Measurements from ENCODE around the gene GABBR2.
A peak's percentile ranks its signal among the peaks of the same experiment; 100 is the strongest.

Gene GABBR2

DNA sequence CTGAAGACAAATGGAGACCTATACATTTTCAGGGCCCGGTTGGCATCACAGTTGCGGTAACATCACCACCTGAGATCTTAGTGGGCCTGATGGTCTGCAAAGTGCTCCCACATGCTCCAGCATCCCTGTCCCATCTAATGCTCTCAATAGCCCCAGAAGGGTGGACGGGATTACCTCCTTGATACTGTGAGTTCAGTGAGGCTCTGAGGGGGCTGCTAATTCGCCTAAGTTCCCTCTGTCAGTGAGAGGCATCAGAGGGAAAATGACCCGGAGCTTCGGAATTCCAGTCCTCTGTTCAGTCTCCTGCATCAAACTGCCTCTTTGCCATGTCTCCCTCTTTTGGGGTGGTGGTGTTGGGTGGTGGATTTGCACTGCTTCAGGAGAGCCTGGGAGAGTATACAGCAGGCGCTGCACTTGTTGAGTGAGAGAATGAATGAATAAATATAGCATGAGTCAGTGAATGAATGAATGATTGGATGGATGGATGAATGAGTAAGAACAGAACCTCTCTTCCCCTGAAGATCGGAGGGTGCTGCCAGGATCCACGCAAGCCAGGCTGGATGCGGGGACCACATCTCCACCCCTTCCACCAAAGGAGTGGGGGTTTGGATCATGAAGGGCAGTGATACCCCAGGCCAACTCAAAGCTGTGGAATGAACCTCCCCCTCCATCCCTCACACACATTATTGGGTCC is 141.0 kb downstream of the GABBR2 start:
- DNase-seq: no peak

DNA sequence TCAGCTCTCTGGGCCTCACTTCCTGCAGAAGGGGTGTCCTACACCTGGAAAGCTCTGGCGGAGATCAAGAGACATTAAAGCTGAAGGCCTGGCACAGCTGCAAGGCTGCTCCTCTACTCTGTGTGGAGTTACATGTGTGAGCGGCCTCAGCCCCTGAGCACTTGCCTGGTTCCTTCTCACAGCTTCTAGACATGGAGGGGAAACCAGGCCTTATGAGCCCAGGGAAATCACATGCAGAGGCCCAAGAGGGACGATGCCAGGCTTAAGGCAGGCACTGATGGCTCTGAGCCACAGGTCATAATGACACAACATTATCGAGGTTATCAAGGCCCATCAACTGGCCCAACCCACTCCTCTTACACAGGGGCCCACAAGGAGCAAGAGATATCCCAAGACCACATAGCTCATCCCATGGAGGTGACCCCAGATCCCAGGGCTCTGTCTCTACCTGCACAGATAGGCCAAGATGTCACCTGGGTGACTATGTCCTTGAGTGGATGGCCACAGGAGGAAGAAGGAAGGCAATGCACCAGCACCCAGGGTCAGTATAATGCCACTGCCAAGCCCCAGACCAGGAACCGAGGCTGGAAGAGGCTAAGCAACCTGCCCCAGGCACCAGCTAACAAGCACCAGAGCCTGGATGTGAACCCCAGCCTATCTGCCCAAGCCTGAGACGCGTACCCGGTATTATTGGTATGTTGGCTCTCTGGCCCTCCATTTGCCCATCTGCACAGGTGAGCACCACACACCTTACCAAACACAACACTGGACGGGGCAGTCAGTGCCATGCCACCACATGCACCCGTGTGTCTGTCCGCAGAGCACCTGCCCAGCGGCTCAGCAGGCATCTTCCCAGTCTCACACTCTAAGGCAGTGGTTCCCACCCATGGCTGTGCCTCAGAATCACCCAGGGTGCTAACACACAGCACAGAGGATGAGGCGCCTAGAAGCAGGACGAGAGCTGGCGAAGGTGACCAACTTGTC is 143.3 kb downstream of the GABBR2 start:
- DNase-seq: no peak

DNA sequence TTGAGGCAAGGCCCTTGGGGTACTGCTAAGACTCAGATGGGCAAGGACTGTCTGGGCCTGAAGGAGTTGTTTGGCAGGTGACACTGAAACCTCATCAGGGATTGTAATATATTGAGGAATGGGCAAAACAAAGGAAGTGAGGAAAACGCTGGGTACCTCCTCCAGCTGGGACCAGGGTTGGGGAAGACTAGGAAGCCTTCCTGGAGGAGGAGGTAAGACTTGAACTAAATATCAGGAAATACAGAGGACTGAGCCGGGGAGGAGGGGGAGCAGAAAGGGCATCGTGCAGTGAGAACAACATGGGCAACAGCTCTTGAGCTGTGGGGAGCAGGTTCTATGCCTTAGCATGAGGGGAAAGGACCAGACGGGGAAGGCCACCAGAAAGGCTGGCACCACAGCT is 144.0 kb downstream of the GABBR2 start:
- no peak for DNase-seq

DNA sequence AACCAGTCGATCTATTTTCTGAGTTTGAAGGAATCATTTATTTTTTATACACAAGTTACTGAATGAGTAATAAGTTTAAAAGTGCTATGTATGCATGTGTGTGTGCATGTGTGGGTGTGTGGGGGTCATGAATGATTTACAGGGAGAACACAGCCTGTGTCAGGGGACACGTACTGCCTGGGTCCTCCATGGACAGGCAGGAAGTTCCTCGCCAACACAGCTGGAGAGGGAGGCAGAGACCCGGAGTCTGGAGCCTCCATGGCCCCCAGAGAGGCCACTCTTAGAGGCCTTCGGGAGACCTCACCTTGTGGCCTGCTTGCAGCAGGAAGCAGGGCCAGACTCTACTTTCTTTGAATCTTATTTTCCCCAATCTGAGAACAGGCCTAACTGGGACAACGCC is 144.7 kb downstream of the GABBR2 start:
- DNase-seq: no peak

DNA sequence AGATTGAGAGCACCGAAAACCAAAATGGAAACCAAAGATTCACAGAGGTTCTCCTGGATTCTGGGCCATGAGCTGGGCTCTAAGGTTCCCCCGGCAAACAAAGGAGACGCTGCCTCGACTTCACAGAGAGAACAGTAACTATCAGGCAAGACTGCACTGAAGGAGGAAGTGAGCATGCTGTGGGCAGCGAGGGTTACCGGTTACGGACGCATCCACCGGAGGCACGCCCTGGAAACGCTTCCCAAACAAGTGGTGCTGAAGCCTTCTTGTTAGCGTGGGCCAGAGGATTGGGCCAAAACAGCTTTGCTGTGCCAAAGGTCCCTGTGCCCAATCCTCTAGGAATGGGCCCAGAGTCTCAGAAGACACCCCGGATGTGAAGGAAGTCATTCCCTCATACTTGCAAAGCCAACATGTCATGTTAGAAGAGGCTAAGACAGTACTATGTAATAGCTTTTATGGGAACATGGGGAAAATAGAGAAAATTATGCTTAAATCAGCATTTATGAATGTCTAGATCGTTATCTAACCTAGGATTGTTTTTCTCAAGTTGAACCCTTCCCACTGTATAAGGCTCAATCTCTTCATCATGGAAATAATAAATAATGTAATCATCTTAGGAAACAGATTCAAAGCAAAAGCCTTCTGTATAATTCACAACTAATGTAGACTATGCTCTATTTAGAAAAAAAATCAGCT is 145.4 kb downstream of the GABBR2 start:
- DNase-seq: no peak

DNA sequence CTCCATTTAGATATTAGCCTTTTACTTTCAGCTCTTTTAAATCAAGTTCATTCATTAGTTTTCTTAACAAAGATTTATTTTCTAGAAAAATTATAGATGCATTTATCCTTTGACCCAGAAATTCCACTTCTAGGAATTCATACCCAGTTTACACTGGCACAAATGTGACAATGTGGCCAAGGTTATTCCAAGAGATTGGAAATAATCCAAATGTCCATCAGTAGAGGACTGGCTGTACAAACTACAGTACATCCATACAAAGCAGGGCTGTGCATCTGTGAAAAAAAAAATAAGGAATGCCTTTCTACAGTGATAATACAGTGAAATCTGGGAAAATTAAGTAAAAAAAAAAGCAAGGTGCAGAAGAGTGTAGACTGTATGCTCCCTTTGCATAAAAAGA is 149.2 kb downstream of the GABBR2 start:
- no peak for DNase-seq

DNA sequence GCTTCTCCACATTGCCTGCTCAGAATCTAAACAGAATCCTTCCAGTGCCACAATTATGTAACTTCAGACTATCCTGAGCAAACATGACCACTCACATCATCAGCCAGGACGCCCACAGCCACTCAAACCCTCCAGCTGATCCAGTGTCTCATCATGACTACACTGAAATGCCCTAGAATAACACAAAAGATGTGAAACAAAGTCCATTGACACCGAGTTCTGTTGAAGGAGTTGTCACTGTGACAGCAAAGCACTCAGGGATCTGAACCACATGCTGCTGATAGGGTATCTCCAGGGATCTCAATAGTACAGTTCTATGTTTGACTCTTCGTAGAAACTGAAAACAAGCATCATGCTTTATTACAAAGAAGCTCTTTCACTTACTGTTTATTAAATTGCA is 150.2 kb downstream of the GABBR2 start:
- no peak for DNase-seq

DNA sequence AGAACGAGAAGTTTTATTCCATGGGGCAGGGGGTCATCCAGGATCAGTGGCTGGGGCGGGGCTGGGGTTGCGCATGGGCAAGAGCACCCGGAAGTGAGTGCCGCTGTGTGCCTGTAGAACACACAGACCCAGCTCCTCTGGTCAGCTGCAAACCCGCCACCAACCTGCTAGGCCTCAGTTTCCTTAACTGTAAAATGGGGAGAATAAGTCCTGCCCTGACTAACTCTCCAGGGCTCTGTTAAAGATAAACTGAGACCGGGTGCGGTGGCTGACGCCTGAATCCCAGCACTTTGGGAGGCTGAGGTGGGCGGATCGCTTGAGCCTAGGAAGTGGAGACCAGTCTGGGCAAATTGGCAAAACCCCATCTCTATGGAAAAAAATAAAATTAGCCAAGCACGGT is 152.2 kb downstream of the GABBR2 start:
- no peak for DNase-seq

DNA sequence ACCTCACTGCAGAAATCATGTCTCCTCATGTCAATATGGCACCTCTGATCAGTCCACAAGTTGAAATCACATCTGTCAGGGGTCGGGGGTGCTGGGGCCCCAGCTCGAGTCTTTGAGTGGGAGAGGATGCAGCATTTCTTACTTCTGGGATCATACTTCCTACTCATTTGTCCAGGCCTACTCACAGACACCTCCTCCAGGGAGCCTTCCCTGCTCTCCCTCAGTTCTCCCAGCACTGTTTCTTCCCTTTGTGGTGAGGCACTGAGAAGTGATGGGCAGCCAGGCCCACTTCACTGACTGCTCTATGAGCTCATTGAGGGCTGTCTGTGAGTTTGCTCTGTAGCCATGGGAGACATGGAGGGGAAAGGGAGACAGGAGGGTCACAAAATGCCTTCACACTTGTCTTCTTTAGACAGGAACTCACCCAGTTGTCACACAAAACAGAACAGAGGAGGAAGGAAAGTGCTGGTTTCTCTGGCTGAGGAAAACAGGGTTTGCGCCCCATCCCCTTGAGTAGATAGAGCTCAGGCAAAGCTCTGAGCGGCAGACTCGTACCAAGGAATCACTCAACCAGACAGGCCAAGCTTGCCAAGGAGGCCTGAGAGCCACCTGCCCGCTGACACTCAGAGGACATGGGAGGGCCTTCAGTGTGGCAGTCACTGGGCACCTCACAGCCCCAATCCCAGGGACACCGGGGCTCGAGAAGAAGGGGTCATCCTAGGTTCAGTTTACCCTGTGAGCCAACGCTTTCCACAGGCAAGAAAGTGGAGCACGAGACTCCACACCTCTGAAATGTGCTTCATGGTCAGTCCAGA is 152.9 kb downstream of the GABBR2 start:
- DNase-seq: no peak

DNA sequence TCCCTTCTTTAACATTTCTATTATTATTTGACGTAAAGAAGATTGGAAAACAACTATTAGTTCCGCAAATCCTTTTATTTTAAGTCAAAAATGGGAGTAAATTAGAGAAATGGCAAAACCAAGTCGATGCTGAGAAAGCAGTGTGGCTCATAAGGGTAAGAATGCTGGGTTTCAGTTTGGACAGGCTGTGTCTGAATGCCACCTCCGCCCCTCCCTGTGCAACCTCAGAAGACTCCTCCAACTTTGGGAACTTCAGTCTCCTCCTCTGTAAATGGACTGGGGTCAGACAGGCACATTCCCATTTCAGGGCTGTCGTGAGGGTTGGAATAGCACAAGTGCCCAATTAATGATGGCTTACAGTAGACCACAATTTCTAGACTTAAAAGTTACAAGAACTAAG is 154.0 kb downstream of the GABBR2 start:
- DNase-seq: no peak

DNA sequence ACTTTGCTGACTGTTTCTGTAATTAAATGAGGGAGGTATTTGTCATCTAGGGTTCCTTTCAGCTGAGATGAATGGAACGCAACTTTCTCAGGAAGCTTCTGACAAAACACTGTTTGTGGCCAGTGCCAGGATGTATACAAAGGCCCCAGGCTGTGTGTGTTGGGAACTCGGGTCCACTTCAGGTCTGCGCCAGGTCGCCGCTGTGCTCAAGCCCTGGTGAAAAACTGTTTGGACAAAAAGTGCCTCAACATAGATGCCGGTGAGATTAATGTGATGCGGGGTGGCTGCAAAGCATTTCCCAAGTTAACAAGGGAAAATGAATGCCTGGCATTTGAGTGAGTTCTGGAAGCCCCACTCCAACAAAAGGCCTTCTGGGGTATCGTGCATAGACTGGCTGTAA is 156.4 kb downstream of the GABBR2 start:
- no peak for DNase-seq

DNA sequence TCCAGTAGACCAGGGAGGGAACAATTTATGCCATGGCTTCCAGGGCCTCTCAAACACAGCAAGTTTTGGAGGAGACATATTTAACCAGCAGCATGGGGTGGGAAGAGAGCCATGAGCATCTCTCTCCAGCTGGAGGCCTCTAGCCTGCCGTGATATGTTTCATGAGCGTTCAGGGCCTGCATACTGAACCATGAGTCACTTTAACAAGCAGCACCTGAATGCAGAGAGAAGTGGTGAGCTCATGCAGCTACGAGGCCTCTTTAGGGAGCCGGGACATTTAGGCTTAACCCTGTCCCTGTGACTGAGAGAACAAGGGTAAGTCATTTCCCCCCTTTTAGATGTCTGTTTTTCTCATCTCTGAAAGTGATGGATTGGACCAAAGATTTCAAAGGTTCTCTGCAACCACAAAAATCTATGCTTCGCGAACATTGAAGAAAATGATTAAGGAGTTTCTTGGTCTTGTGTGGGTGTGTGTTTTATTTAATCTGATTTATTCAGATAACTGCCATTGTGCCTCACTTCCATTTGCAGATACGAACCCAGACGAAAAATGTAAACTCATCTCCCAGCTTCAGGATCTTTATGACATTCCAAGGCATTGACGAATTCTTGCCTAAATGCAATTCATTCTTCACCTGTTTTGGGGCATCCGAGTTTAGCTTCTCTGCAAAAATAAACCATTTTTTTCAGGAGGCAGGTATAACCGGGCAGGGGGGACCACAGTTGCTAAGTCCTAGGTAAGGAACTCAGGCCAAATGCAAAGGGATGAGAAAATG is 157.0 kb downstream of the GABBR2 start:
- DNase-seq: no peak

DNA sequence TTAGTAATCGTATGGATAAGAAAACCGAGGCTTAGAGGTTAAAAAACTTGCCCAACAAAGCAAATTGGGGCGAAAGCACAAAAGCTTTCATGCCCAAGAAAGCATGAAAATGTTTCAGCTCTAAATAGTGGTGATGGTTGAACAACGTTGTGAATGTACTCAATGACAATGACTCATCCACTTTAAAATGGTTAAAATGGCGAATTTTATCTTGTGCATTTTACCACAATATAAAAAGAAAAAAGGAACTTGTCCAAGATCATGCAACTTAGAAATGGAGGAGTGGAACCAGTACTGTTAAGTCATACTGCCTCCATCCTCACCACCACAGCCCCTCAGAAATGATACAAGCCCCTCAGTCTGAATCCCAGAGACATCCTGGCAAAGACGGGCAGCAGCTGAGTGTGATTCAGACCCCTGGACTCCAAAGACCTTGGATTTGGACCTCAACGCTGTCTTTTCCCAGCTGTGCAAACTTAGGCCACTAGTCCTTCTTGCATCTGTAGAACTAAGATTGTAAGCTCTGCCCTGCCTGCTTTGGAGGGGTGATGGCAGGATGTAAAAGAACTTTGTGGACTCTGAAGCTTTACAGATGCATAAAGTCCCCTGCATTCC is 158.4 kb downstream of the GABBR2 start:
- no peak for DNase-seq

DNA sequence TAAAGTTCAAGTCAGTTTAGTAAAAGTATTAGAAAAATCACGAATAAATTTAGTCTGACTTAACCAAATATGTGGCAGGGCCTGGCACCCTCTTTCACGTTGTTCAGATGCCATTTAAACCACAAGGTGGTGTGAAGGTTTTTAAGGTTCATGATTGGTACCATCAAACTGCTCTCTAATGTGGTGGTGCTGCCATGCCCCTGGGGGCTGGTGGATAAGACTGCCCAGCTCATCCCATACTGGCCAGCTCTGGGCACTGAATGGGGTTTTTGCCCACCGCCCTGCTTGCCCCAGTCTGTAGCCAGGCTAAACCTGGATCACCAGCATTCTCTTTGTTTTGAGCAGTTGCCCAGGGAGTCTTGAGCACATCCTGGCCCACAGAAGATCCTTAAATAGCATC is 159.3 kb downstream of the GABBR2 start:
- no peak for DNase-seq

DNA sequence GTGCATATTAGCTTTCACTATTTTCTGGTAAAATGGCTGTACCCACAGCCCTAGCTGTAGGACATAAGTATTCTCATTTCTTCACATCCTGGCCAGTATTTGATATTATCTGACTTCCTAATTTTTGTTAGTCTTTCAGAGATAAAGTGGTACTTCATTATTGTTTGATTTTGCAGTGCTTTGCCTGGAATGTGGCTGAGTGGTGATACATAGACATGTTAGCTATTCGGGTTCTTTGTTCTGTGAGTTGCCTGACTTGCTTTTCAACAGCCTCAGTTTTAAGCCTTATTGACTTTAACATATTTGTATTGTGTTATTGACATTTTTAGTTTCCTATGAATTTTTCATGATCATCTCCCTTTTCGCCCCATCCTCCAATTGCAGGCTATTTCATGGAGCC is 161.1 kb downstream of the GABBR2 start:
- DNase-seq: no peak

DNA sequence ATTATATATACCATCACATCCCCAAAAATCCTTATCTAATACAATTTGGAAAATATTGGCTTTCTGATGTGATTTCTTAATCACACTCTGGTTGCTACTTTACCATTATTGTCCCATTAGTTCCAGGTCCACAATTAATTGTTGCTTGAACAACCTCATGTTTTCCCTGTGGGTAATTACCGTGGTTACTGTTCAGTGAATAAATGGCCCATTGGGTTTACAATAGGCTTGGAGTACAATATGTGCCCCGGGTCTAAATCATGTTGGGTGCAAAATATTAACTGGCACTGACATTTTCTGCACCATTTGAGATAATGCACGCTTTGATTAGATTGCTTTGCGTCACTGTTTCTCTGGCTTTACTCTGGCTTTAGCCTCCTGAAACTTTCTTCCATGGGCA is 163.7 kb downstream of the GABBR2 start:
- no peak for DNase-seq

DNA sequence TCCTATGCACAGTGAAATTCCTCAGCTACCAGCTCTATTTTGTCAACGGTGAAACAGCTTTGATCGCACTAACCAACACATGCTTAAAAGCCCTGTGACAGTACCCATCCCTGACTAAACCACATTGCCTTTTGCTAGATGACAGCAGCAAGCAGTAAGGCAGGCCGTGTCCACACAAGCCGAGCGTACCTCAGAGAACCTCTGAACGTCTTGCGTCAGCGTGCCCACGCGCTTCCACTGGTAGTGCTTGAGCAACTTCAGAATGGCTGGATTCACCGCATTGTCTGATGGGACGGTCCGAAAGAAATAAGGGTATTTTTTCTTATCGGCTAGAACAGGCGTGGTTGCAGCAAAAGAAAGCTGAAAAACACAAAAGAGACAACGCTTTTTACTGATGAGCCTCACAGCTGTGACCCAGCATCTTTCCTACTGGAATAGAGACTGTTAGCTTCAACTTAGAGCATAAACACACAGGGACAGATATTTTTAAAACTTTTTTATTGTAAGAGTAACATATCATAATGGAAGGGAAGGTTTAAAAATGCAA is 167.0 kb downstream of the GABBR2 start:
- no peak for DNase-seq

DNA sequence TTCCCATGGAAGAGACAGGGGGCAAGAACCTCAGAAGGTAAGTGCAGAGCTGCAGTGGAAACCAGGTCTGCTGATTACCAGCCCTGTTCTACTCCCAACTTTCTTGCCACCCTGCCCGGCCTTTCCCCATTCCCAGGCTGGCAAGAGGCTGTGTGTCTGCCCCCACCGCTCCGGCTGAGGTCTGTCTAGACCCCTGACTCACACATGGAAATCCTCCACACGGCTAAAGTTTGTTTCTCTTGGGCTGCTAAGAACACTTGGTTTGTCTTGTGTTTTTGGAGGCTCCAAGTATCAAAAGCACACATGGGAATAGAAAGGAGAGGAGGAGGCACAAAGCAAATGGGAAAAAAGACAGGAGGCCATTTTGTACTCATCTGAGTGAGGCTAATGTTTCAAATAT is 168.3 kb downstream of the GABBR2 start:
- DNase-seq: no peak

DNA sequence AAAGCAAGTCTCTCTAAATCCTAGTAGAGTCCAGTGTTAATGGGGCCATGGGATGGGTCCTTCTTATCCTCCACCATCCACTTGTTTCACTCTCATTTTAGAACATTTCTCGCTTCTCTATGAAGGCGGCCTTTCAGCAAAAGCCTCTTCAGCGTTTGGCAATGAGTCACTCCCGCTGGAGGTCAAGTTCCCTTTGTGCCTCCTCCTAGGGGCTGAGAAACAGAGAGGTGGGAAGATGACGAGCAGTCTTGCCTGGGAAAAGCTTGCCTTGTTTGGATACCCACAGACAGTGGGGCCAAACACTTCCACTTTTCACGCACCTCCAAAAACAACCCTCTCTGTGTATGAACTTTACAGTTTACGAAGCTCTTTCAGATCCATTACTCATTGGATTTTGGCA is 168.8 kb downstream of the GABBR2 start:
- DNase-seq: no peak

DNA sequence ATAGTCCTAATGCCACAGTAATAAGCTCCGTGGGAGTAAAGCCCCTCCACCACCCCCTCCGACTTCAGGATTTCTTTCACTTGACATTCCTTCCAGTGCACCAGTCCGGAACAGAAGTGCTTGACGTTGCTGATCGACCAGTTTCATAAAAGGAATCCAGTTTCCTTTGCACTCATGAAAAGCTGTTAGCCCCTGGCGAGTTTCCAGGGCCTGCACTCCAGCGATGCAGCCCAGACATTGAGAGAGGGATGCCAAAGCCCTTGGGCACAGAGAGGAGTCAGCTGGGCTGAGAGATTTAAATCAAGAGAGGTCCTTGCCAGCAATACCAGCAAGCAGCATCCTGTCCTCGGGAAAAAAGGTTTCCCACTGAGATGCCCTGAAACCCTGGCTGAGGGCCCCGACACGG is 170.1 kb downstream of the GABBR2 start:
- peak; percentile 86 for DNase-seq

DNA sequence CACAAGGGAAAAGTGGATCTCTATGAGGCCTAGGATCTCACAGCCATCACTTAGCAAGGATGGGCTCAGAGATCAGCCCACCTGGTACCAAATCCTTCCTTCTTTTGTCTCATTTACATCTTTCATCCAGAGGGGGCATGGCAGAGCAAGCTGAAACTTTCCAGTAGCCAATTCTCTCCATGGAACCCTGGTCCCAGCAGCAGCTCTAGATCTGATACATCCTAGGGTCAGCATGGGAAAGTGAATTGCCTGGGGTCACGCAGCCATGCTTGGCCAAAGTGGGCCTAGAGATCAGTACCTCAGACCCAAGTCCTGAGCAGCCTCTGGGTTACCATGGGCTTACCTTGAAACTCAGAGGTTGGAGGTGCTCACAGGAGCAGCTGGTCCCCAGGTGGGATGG is 170.5 kb downstream of the GABBR2 start:
- DNase-seq: no peak
